GM18499 (cell line): ENCODE results near the gene ESRP2.

ENCODE experiments used
- ATAC-seq: cut with Tn5 transposase; IDR thresholded peaks from one replicate; pipeline ENCODE4 v1.9.1; 2021; ENCODE audit warnings: moderate number of reproducible peaks; ENCODE audit not compliant: insufficient read depth, unreplicated experiment

The ESRP2 gene

DNA sequence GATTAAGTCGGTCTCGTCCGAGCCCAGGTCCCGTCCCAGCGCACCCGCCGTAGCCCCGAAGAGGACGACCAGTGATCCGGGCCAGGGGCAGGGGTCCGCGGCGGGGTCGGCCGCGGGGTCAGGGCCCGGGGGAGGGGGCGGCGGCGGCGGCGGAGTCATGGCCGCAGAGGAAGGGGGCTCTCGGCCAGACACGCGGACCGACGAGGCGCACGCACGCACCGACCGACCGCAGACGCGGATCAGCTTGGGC, at the start of gene ESRP2:
Gene ESRP2, minus strand, starts transcription at position 241 of the 250 bp plus-strand sequence. Its CDS starts 82 bp downstream, at position 159.
- ATAC-seq: no peak

GRCh38 chr16:68285683-68286082, 49.8 kb upstream of the ESRP2 start:
- no peak for ATAC-seq

- no peak for ATAC-seq
Observed at GRCh38 chr16:68284847-68285246, 48.9 kb upstream of the ESRP2 start.

- no peak for ATAC-seq
Observed at GRCh38 chr16:68283801-68284598, 48.1 kb upstream of the ESRP2 start.

GRCh38 chr16:68283346-68283745, 47.4 kb upstream of the ESRP2 start:
- no peak for ATAC-seq

DNA sequence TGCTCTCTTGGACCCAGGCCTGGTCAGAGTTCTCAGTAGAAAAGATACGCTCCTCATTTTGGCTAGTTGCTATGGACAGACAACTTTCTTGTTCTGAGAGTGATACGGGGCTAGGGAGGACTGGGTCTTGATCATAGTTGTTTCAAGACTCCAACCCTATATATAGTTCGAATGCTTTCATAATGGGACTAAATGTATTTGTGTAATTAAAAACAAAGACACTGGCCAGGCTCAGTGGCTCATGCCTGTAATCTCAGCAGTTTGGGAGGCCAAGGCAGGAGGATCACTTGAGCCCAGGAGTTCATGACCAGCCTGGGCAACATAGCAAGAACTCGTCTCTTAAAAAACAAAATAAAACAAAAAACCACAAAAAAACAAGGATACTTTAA, 46.1 kb upstream of the ESRP2 start:
- ATAC-seq: no peak

- ATAC-seq: no peak
Observed at GRCh38 chr16:68281368-68282063, 45.6 kb upstream of the ESRP2 start.

GRCh38 chr16:68279726-68280558, 44.0 kb upstream of the ESRP2 start:
- no peak for ATAC-seq

- no peak for ATAC-seq
Observed at GRCh38 chr16:68276223-68276622, 40.3 kb upstream of the ESRP2 start.

GRCh38 chr16:68275611-68276191, 39.8 kb upstream of the ESRP2 start:
- no peak for ATAC-seq

- no peak for ATAC-seq
Observed at GRCh38 chr16:68274441-68274840, 38.5 kb upstream of the ESRP2 start.

DNA sequence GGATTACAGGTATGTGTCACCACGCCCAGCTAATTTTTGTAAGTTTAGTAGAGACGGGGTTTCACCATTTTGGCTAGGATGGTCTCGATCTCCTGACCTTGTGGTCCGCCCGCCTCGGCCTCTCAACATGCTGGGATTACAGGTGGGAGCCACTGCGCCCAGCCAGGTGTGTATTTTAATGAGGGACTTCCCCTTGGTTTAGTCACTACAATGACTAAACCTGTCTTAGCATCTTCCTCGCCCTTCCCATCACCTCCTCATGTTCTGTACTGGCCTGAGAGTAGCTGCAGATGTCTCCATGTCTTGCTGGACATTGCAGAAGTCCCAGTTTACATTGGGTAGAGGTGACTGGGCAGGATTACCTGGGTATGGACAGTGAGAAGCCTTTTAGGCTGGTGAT, 38.0 kb upstream of the ESRP2 start:
- ATAC-seq: no peak

- ATAC-seq: no peak
Observed at GRCh38 chr16:68273459-68273858, 37.5 kb upstream of the ESRP2 start.

DNA sequence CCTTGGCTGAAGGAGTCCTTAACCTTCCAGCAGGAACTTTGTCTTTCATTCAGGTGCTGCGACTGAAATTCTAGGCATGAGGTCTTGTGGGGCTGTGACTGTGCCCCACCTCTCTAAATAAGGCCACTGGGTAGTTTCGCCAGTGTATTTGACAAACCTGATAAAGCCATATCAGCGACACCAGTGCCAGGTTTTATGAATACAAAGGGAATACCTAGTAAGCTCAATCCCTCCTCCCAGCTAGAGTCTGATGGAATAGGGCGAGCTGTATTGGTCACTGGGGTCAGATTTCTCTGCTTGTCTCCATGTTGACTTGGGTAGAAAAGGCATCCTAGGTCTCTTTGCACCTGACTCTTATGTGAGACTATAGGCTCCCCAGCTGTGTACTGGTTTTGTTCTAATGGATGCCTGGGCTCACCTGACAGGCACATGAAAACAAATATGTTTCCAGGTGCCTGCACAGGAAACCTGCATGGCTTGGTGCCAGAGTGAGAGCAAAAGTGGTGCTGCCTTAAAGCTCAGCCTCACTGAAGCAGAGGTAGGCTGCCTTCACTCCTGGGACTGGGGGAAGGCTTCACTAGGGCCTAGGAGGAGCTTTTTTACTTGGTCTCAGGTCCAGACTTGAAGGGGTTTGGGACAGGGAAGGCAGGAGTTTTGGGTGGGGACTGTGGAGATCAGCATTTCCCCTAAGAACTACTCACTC, 36.7 kb upstream of the ESRP2 start:
- ATAC-seq: no peak

DNA sequence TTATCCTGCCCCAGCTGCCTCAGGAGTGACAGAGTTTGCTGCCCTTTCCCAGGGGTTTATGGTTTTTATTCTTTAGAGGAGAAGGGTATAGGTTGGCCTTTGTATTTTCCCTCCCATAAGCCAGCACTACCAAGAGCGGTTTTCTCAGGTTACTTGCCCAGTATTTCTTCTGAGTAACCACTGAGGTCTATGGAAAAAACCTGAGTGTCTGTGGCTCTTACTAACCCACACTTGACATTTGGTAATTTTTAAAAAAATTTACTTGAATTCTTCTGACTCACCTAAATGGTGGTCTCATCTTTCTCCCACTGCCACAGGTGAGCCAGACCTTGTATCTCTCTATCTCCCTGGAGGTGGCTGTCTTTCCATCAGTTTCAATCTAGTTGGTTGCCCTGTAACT, 34.4 kb upstream of the ESRP2 start:
- ATAC-seq: no peak

DNA sequence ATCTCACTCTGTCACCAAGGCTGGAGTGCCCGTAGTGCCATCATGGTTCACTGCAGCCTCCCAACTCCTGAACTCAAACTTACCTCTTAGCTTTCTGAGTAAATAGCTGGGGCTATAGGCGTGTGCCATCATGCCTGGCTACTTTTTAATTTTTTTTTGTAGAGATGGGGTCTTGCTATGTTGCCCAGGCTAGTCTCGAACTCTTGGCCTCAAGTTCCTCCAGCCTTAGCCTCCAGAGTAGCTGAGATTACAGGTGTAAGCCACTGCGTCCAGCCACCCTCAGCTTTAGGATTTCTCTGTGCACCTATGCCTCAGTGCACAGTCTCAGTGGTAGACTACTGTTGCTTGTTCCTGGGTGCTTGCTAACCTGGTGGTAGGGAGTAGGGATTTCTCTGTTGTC, 33.9 kb upstream of the ESRP2 start:
- ATAC-seq: no peak

GRCh38 chr16:68267612-68268405, 31.9 kb upstream of the ESRP2 start:
- no peak for ATAC-seq

DNA sequence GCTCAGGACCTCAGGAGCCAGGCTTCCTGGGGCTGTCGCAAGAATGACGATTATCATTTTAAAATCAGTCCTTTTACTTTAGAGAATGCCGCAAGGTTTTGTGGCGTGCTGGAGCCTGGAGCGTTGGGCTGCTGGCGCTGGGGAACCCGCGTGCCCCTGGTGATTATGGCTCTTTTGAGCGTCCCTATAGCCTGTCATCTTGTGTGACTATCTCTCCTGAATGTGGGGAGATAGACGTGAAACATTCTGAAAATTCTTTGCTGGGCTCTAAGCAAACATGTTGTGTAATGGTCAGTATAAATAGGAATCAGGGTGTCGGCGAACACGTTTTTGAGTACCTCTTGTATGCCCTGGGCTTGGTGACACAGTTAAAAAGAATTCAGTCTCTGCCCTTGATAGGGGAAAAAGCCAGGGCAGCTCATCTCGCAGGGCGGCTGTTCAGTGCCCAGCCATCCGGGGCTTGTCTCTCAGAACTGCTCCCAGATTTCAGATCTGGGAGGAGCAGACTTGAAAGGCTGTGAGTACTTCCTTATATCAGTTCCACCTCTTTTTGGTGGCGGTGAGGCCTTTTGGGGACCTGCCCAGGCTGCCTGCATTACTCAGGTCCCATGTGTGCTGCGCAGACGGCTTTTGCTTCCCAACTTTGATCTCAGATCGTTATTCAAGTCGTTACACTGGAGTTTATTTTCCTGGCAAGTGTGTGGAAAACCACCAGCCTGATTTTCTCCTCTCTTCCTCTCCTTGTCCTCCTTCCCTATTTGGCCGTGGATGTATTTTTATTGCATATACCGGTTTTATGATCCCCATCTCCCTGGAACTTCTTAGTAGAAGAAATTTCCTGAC, 29.4 kb upstream of the ESRP2 start:
- no peak for ATAC-seq
